ENCODE data around the gene LBP. TPM values are rescaled to one million over a fixed set of nuclear protein-coding genes. Genes with fewer than 3 reads are reported as not detected.

The LBP gene
- total and polyA plus RNA-seq, 10 donors, result 0.09 to 0.13 (median 0.11) TPM; not detected in 7

- no peak for DNase-seq
- H3K4me3 ChIP-seq, result no peak overlapping the region
- H3K4me1 ChIP-seq, result no peaks in the 10 kb centered on the region
- H3K27ac ChIP-seq, result no peak overlapping the region
- no peaks in the 10 kb centered on the region for H3K9me3 ChIP-seq
- peaks cover 0 to 74% (median 0%) of the 10 kb centered on the region in 6 donors for H3K36me3 ChIP-seq
- intact Hi-C loops (cut with DNase I; ENCODE audit: low total_unique reads), result no loop called here
- peaks cover 0 to 58% (median 0%) of the 10 kb centered on the region in 7 donors for H3K27me3 ChIP-seq (replicated peaks in 1 of 7)
- TF ChIP-seq POLR2AphosphoS5 (IDR thresholded peaks at IDR 0.05) (no peak), CTCF (IDR thresholded peaks at IDR 0.05 in 8 of 11, conservative IDR thresholded peaks at IDR 0.05 in 3 of 11) (no peak), POLR2A (IDR thresholded peaks at IDR 0.05) (no peak)
Observed at GRCh38 chr20:38331245-38331644, 15.0 kb upstream of the LBP start.

GRCh38 chr20:38331814-38332213 is 14.5 kb upstream of the LBP start:
- no peak overlapping the region for H3K4me3 ChIP-seq
- H3K27me3 ChIP-seq (replicated peaks in 1 of 7), result peaks cover 0 to 63% (median 0%) of the 10 kb centered on the region in 7 donors
- intact Hi-C loops (cut with DNase I; ENCODE audit: low total_unique reads), result no loop called here
- no peaks in the 10 kb centered on the region for H3K9me3 ChIP-seq
- H3K27ac ChIP-seq, result no peak overlapping the region
- no peak for TF ChIP-seq CTCF (IDR thresholded peaks at IDR 0.05 in 8 of 11, conservative IDR thresholded peaks at IDR 0.05 in 3 of 11)
- no peak for TF ChIP-seq POLR2AphosphoS5 (IDR thresholded peaks at IDR 0.05)
- no peak for TF ChIP-seq POLR2A (IDR thresholded peaks at IDR 0.05)
- 80% methylated on average over 8 of the region's 8 CpGs for WGBS, 5 donors
- no peak for DNase-seq
- H3K36me3 ChIP-seq, result peaks cover 0 to 75% (median 0%) of the 10 kb centered on the region in 6 donors
- no peaks in the 10 kb centered on the region for H3K4me1 ChIP-seq

- Histone ChIP-seq H3K9me3 (peaks cover 0 to 18% (median 12%) of the 10 kb centered on the region in 8 donors), H3K4me3 (no peak overlapping the region), H3K27me3 (replicated peaks in 1 of 7) (peaks cover 0 to 58% (median 0%) of the 10 kb centered on the region in 7 donors), H3K27ac (no peak overlapping the region), H3K4me1 (no peaks in the 10 kb centered on the region), H3K36me3 (peaks cover 0 to 58% (median 0%) of the 10 kb centered on the region in 6 donors)
- WGBS, 5 donors, result 62 to 86% (median 82%) methylated on average over 8 of the region's 8 CpGs
- intact Hi-C loops (cut with DNase I; ENCODE audit: low total_unique reads), result no loop called here
- DNase-seq, result no peak
- TF ChIP-seq POLR2AphosphoS5 (IDR thresholded peaks at IDR 0.05) (no peak), POLR2A (IDR thresholded peaks at IDR 0.05) (no peak), CTCF (IDR thresholded peaks at IDR 0.05 in 8 of 11, conservative IDR thresholded peaks at IDR 0.05 in 3 of 11) (no peak)
Observed at GRCh38 chr20:38334016-38334415, 12.3 kb upstream of the LBP start.

GRCh38 chr20:38336726-38337125 is 9.6 kb upstream of the LBP start:
- no peaks in the 10 kb centered on the region for H3K4me1 ChIP-seq
- TF ChIP-seq POLR2A (IDR thresholded peaks at IDR 0.05) (no peak), POLR2AphosphoS5 (IDR thresholded peaks at IDR 0.05) (no peak), CTCF (IDR thresholded peaks at IDR 0.05 in 8 of 11, conservative IDR thresholded peaks at IDR 0.05 in 3 of 11) (no peak)
- peaks cover 0 to 20% (median 12%) of the 10 kb centered on the region in 8 donors for H3K9me3 ChIP-seq
- WGBS, 5 donors, result 45 to 58% (median 49%) methylated on average over 7 of the region's 7 CpGs
- no peak for DNase-seq
- H3K36me3 ChIP-seq, result peaks cover 0 to 48% (median 0%) of the 10 kb centered on the region in 6 donors
- H3K27ac ChIP-seq, result no peak overlapping the region
- no peak overlapping the region for H3K4me3 ChIP-seq
- peaks cover 0 to 52% (median 0%) of the 10 kb centered on the region in 7 donors for H3K27me3 ChIP-seq (replicated peaks in 1 of 7)
- intact Hi-C loops (cut with DNase I; ENCODE audit: low total_unique reads), result no loop called here

All from spleen (tissue), 11 donors.